Stimulated activated CD4-positive, alpha-beta T cell treated with anti-CD3 and anti-CD28 coated beads, Interleukin-2, amount 100 ng/mL, for 4 hours (primary cell): ENCODE data around the gene SOCS6.
"Not testable (repeated sequence)": the region's sequence is repeated elsewhere in the genome, so short reads cannot be mapped to it uniquely, and the experiment has no call there.

Experiments
- DNase-seq: peaks from one replicate; pipeline ENCODE4 v3.0.0-alpha.2; 2020; ENCODE audit warnings: low read depth

Gene SOCS6

GRCh38 chr18:70362258-70362657 is 73.4 kb downstream of the SOCS6 start:
- DNase-seq, result no peak

GRCh38 chr18:70363861-70364260 is 75.0 kb downstream of the SOCS6 start:
- no peak for DNase-seq

GRCh38 chr18:70365361-70365760 is 76.5 kb downstream of the SOCS6 start:
- DNase-seq, result no peak

GRCh38 chr18:70366174-70366573 is 77.3 kb downstream of the SOCS6 start:
- DNase-seq, result no peak

GRCh38 chr18:70366670-70367069 is 77.8 kb downstream of the SOCS6 start:
- no peak for DNase-seq

- not testable (repeated sequence) for DNase-seq
Measured at GRCh38 chr18:70367344-70367743, 78.5 kb downstream of the SOCS6 start.

GRCh38 chr18:70368903-70369302 is 80.1 kb downstream of the SOCS6 start:
- no peak for DNase-seq

- DNase-seq, result no peak
Measured at GRCh38 chr18:70370762-70371733, 82.2 kb downstream of the SOCS6 start.

GRCh38 chr18:70371908-70372307 is 83.1 kb downstream of the SOCS6 start:
- no peak for DNase-seq

- DNase-seq, result no peak
Measured at GRCh38 chr18:70372450-70373041, 83.7 kb downstream of the SOCS6 start.

- no peak for DNase-seq
Measured at GRCh38 chr18:70373042-70373519, 84.2 kb downstream of the SOCS6 start.

GRCh38 chr18:70374154-70374553 is 85.3 kb downstream of the SOCS6 start:
- no peak for DNase-seq

- no peak for DNase-seq
Measured at GRCh38 chr18:70376137-70376913, 87.5 kb downstream of the SOCS6 start.

GRCh38 chr18:70376914-70377258 is 88.0 kb downstream of the SOCS6 start:
- DNase-seq, result no peak

GRCh38 chr18:70377317-70377799 is 88.5 kb downstream of the SOCS6 start:
- DNase-seq, result no peak

- no peak for DNase-seq
Measured at GRCh38 chr18:70377857-70378701, 89.2 kb downstream of the SOCS6 start.
